ENCODE results near the gene S100PBP. TPM values are rescaled to one million over a fixed set of nuclear protein-coding genes. Genes with fewer than 3 reads are reported as not detected.

Gene S100PBP
- total and polyA plus RNA-seq, 3 donors from 2014 or later: 99.7 to 133 (median 120) TPM

DNA sequence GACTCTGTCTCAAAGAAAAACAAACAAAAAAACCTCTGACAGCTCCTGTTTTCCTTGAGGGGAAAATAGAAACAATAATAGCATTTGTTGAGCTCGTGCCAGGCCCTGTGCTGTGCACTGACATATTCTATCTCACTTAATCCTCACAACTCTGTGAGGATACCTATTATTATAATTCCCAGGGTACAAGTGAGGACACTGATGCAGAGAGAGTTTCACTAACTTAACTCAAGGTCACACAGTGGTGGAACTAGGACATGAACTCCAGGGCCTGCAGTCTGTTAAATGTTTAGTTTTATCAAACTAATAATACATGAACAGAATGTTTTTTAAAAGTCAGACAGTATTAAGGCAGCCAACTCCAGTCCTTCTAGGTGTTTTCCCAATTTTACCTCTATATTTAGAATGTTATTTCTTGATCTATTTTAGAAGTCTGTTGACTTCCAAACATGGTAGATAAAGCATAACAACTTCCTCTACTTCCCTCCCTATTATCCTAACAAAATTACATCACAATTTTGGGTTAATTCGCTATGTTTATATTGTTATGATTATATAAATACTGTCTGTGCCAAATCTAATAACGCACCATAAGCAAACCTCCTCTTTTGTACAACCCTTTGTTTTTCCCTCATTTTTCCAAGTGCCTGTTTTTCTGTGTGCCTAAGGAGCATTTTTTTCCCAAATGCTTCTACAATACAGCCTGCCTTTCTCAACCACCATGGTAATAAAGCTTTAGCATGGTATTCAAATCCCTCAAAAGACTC, 48.4 kb downstream of the S100PBP start:
- H3K27ac ChIP-seq: peak overlapping the region; percentile 25 to 73
- TF ChIP-seq, protein P1, sequence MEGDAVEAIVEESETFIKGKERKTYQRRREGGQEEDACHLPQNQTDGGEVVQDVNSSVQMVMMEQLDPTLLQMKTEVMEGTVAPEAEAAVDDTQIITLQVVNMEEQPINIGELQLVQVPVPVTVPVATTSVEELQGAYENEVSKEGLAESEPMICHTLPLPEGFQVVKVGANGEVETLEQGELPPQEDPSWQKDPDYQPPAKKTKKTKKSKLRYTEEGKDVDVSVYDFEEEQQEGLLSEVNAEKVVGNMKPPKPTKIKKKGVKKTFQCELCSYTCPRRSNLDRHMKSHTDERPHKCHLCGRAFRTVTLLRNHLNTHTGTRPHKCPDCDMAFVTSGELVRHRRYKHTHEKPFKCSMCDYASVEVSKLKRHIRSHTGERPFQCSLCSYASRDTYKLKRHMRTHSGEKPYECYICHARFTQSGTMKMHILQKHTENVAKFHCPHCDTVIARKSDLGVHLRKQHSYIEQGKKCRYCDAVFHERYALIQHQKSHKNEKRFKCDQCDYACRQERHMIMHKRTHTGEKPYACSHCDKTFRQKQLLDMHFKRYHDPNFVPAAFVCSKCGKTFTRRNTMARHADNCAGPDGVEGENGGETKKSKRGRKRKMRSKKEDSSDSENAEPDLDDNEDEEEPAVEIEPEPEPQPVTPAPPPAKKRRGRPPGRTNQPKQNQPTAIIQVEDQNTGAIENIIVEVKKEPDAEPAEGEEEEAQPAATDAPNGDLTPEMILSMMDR (IDR thresholded peaks at IDR 0.05): peak in 1 of 3 experiments; percentile 7
- TF ChIP-seq POLR2A (IDR thresholded peaks at IDR 0.05): no peak
- intact Hi-C loops (cut with DNase I; ENCODE audit: low total_unique reads): no loop called here

DNA sequence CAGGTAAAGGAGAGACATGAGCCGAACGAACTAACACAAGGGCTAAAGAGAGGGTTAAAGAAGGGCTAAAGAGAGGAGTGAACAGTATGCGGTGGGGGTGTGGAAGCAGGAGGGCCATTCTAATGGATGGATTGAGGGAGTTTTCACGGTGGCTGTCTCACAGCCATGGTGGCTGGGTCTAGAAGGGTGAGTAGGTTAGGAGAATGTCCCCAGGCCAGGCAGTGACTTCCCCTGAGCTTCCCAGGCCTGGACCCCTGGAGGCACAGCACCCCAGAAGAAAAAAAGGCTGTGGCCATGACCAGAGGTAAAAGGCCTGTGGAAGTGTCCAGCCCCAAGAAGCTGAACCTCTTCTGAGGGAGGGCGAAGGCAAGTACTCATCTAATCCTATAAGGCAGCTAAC, 49.7 kb downstream of the S100PBP start:
- H3K36me3 ChIP-seq (ENCODE audit: low read depth, missing control alignments): no peaks in the 10 kb centered on the region
- intact Hi-C loops (cut with DNase I; ENCODE audit: low total_unique reads): no loop called here
- no peak overlapping the region for H3K4me3 ChIP-seq
- 79 to 90% methylated on average over 5 of the region's 5 CpGs for WGBS, 2 donors
- H3K27ac ChIP-seq: peak overlapping the region in 1 of 2 donors; percentile 2
- no peaks in the 10 kb centered on the region for H3K27me3 ChIP-seq
- DNase-seq: peak; percentile 3
- H3K4me1 ChIP-seq: peaks cover 34% of the 10 kb centered on the region
- TF ChIP-seq POLR2A (IDR thresholded peaks at IDR 0.05): no peak
- TF ChIP-seq, protein P1 (IDR thresholded peaks at IDR 0.05): no peak
- no peaks in the 10 kb centered on the region for H3K9me3 ChIP-seq

More for the DNA sequence above, 48.4 kb downstream of the S100PBP start:
- DNase-seq: no peak
- no peaks in the 10 kb centered on the region for H3K9me3 ChIP-seq
- WGBS, 2 donors: 39 to 40% methylated on average over 3 of the region's 3 CpGs
- no peaks in the 10 kb centered on the region for H3K36me3 ChIP-seq (ENCODE audit: low read depth, missing control alignments)
- H3K4me1 ChIP-seq: peaks cover 23% of the 10 kb centered on the region
- H3K27me3 ChIP-seq: no peaks in the 10 kb centered on the region
- no peak overlapping the region for H3K4me3 ChIP-seq

DNA sequence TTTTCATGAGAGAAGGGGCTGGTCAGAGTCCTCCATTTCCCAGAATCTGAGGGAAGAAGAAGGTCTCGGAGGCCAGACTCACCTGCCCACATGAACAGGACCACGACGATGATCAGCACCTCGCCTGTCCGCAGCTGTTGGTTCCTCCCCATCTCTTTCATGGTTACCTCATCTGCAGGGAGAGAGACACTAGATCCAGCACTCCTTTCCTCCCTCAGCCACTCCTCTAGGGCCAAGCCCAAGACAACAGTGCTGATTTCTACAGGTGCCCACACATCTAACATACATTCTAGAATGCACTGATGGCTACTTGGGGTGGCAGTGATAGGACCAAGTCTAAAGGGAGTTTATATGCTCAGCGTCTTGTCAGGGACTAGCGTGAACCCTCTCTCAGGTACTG, 50.2 kb downstream of the S100PBP start:
- H3K36me3 ChIP-seq (ENCODE audit: low read depth, missing control alignments): no peaks in the 10 kb centered on the region
- DNase-seq: peak; percentile 4
- H3K27me3 ChIP-seq: no peaks in the 10 kb centered on the region
- H3K27ac ChIP-seq: no peak overlapping the region
- intact Hi-C loops (cut with DNase I; ENCODE audit: low total_unique reads): no loop called here
- WGBS, 2 donors: 97 to 98% methylated on average over 7 of the region's 7 CpGs
- no peak for TF ChIP-seq POLR2A (IDR thresholded peaks at IDR 0.05)
- TF ChIP-seq, protein P1 (IDR thresholded peaks at IDR 0.05): no peak
- H3K9me3 ChIP-seq: no peaks in the 10 kb centered on the region
- H3K4me3 ChIP-seq: no peak overlapping the region
- peaks cover 39% of the 10 kb centered on the region for H3K4me1 ChIP-seq

DNA sequence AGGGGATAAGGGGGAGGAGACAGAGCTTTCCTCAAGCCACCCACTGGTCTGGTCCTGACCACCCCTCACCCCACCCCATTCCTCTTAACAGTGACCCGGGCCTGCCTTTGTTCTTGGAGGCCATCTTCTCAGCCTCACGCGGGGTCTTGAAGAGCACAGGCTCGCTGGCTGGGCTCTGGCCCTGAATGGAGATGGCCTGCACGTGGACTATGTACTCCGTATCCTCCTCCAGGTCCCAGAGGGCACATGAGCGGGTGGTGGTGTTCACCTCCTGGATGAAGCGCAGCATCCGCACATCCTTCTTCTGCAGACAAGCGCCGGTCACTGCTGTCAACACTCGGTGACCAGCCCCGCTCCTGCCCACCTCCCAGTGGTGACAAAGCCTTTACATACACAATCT, 50.6 kb downstream of the S100PBP start:
- peaks cover 42% of the 10 kb centered on the region for H3K4me1 ChIP-seq
- H3K27ac ChIP-seq: no peak overlapping the region
- DNase-seq: peak; percentile 13
- H3K36me3 ChIP-seq (ENCODE audit: low read depth, missing control alignments): no peaks in the 10 kb centered on the region
- WGBS, 2 donors: 93 to 100% methylated on average over 12 to 13 of the region's 13 CpGs
- no peaks in the 10 kb centered on the region for H3K27me3 ChIP-seq
- no peaks in the 10 kb centered on the region for H3K9me3 ChIP-seq
- intact Hi-C loops (cut with DNase I; ENCODE audit: low total_unique reads): no loop called here
- no peak for TF ChIP-seq POLR2A (IDR thresholded peaks at IDR 0.05)
- TF ChIP-seq, protein P1 (IDR thresholded peaks at IDR 0.05): no peak
- no peak overlapping the region for H3K4me3 ChIP-seq

Measured in testis (tissue), 3 donors.